GM06990 (cell line): ENCODE data around the gene TMIE.

Source experiments
- DNase-seq: peaks from one replicate; pipeline ENCODE4 v3.0.0-alpha.2; 2011; ENCODE audit not compliant: insufficient read length; ENCODE audit errors: extremely low read depth
- H3K27me3 ChIP-seq: replicated peaks from 2 replicates; pipeline ENCODE4 v1.6.0; 2011; ENCODE audit warnings: low read length; ENCODE audit not compliant: control insufficient read depth, insufficient read depth
- H3K36me3 ChIP-seq: 2 replicates; pipeline ENCODE4 v1.5.1; 2011; ENCODE audit warnings: low read length; ENCODE audit not compliant: control insufficient read depth, insufficient read depth
- H3K4me3 ChIP-seq: replicated peaks from 2 replicates; pipeline ENCODE4 v1.5.1; 2011; ENCODE audit warnings: low read depth, mild to moderate bottlenecking, control low read depth, low read length
- TF ChIP-seq, protein P1 (sequence below): IDR thresholded peaks from 2 replicates; pipeline ENCODE4 v1.5.1; 2011; ENCODE audit warnings: low read length, control low read depth, mild to moderate bottlenecking, inconsistent platforms; ENCODE audit not compliant: insufficient read depth, poor library complexity, severe bottlenecking

TMIE gene

GRCh38 chr3:46716461-46717441, 15.6 kb downstream of the TMIE start:
- no peak overlapping the region for H3K4me3 ChIP-seq
- H3K27me3 ChIP-seq: no peaks in the 10 kb centered on the region
- no peaks in the 10 kb centered on the region for H3K36me3 ChIP-seq
- no peak for DNase-seq
- TF ChIP-seq, protein P1, sequence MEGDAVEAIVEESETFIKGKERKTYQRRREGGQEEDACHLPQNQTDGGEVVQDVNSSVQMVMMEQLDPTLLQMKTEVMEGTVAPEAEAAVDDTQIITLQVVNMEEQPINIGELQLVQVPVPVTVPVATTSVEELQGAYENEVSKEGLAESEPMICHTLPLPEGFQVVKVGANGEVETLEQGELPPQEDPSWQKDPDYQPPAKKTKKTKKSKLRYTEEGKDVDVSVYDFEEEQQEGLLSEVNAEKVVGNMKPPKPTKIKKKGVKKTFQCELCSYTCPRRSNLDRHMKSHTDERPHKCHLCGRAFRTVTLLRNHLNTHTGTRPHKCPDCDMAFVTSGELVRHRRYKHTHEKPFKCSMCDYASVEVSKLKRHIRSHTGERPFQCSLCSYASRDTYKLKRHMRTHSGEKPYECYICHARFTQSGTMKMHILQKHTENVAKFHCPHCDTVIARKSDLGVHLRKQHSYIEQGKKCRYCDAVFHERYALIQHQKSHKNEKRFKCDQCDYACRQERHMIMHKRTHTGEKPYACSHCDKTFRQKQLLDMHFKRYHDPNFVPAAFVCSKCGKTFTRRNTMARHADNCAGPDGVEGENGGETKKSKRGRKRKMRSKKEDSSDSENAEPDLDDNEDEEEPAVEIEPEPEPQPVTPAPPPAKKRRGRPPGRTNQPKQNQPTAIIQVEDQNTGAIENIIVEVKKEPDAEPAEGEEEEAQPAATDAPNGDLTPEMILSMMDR: no peak

- TF ChIP-seq, protein P1: peak; percentile 34
- Histone ChIP-seq H3K36me3 (no peaks in the 10 kb centered on the region), H3K4me3 (no peak within 1 kb of the TSS), H3K27me3 (no peaks in the 10 kb centered on the region)
- no peak for DNase-seq
Measured at GRCh38 chr3:46717447-46718231, 16.4 kb downstream of the TMIE start, which contains the start of gene PRSS50. Gene PRSS50 (minus strand): TSS chr3:46717869. CDS start chr3:46717824, 45 bp downstream.

DNA sequence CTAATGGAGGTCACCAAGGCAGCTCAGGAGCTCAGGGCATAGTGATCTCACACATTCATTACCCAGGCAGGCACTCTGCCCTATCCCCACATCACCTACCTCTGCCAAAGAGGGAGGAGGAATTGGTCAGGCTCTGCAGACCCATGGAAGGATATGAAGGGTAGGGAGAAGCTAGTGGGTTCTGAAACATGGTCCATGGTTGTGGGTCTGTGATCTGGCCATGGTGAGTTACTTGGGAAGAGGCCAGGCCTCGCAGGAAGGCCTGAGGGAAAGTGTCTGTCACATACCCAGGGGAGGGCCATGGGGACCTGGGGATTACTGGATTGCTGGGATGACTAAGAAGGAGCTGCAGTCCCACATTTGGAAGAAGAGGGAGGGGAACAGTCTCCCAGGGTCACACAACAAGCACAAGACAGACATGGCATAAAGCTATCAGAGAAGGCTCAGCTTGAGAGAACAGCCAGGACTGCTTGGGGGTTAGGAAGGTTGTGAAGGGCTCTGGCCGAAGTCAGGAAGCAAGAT, 17.9 kb downstream of the TMIE start:
- no peak for DNase-seq
- H3K27me3 ChIP-seq: no peaks in the 10 kb centered on the region
- no peaks in the 10 kb centered on the region for H3K36me3 ChIP-seq
- no peak overlapping the region for H3K4me3 ChIP-seq
- TF ChIP-seq, protein P1: no peak

DNA sequence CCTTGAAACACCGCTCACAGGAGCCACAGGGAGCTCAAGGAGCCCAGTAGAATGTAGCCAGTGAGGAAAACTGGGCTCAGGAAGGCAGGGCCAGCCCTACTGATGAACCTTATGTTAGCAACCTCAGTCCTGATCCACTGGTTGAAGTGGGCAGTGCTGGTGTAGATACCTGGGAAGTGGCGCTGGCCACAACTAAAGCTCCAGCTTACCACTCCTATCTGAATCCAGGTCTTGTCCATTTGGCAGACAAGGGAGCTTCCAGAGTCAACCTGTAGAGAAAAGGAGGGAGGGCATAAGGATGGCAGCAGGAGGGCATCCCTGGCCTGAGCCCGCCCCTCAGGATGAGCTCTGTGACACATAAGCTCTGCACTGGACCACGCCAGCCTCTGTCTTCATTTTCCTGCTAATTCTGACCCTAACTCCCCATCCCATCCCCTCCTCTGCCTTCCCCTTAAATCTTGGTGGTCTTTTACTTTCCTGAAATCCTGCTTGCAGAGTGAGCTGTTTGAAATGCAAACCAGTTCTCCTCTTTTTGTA, 18.6 kb downstream of the TMIE start:
- no peaks in the 10 kb centered on the region for H3K27me3 ChIP-seq

GRCh38 chr3:46721009-46721408, 19.8 kb downstream of the TMIE start:
- H3K4me3 ChIP-seq: no peak overlapping the region
- no peaks in the 10 kb centered on the region for H3K27me3 ChIP-seq

More for the DNA sequence above, 18.6 kb downstream of the TMIE start:
- DNase-seq: no peak
- TF ChIP-seq, protein P1: no peak
- H3K4me3 ChIP-seq: no peak overlapping the region
- H3K36me3 ChIP-seq: no peaks in the 10 kb centered on the region

More at GRCh38 chr3:46721009-46721408, 19.8 kb downstream of the TMIE start:
- no peaks in the 10 kb centered on the region for H3K36me3 ChIP-seq
- no peak for DNase-seq
- TF ChIP-seq, protein P1: no peak
